Endometrial microvascular endothelial cells (primary cell): Measurements from ENCODE around the gene OR51B2. TPM values are rescaled to one million over a fixed set of nuclear protein-coding genes. Genes with fewer than 3 reads are reported as not detected.
"Not testable (repeated sequence)": the region's sequence is repeated elsewhere in the genome, so short reads cannot be mapped to it uniquely, and the experiment has no call there.

Experiments
- in situ Hi-C: cut with HindIII; loops from 2 replicates; pipeline ENCODE4 v1.10.0; 2017; ENCODE audit warnings: low sequenced_read_pairs, low pct_unique_long_range_greater_than_20kb; ENCODE audit errors: inconsistent ontology term
- total RNA-seq: library from RNA; depleted of rRNA; stranded (reverse); fragments of >200 nt; gene quantifications from one replicate; pipeline ENCODE4 v1.2.3, GENCODE V29; 2015; ENCODE audit errors: inconsistent ontology term

Gene OR51B2
- total RNA-seq, 1 donor from 2014 or later, result not detected

DNA sequence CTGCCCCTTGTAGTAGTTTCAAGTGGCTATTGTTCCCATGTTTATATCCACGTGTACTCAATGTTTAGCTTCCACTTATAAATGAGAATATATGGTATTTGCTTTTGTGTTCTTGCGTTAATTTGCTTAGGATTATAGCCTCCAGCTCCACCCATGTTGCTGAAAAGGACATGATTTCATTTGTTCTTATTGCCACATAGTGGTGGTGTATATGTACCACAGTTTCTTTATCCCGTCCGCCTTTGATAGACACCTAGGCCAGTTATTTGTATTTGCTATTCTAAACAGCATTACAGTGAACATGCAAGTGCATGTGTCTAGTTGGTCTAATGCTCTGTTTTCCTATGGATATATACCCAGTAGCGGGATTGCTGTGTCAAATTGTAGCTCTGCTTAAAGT is 6.8 kb downstream of the OR51B2 start:
- in situ Hi-C loops, result no loop called here

DNA sequence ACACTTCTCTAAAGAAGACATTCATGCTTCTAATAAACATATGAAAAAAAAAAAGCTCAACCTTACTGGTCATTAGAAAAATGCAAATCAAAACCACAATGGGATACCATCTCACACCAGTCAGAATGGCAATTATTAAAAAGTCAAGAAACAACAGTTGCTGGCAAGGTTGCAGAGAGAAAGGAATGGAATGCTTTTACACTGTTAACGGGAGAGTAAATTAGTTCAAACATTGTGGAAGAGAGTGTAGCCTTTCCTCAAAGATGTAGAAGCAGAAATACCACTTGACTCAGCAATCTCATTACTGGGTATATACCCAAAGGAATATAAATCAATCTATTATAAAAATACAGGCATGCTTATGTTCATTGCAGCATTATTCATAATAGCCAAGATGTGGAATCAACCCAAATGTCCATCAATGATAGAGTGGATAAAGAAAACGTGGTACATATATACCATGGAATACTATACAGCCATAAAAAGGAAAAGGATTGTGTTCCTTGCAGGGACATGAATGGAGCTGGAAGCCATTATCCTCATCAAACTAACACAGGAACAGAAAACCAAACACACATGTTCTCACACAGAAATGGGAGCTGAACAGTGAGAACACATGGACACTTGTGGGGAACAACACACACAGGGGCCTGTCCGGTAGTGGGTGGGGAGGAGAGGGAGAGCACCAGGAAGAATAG is 10.6 kb downstream of the OR51B2 start:
- in situ Hi-C loops, result not testable (repeated sequence)

DNA sequence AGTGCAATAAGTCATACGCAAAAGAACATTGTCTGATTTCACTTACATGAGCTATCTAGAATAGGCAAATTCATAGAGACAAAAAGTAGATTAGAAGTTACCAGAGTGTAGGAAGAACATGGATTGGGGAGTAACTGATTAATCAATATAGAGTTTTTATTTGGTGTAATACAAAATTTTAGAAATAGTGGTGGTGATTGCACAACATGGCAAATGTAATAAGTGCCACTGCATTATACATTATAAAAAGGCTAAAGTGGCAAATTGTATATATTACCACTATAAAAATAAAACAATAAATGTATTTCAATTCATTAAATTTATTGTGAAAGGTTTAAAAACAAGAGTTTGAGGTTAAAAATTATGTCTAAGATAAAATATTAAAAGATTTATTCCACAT is 13.7 kb downstream of the OR51B2 start:
- in situ Hi-C loops, result no loop called here

DNA sequence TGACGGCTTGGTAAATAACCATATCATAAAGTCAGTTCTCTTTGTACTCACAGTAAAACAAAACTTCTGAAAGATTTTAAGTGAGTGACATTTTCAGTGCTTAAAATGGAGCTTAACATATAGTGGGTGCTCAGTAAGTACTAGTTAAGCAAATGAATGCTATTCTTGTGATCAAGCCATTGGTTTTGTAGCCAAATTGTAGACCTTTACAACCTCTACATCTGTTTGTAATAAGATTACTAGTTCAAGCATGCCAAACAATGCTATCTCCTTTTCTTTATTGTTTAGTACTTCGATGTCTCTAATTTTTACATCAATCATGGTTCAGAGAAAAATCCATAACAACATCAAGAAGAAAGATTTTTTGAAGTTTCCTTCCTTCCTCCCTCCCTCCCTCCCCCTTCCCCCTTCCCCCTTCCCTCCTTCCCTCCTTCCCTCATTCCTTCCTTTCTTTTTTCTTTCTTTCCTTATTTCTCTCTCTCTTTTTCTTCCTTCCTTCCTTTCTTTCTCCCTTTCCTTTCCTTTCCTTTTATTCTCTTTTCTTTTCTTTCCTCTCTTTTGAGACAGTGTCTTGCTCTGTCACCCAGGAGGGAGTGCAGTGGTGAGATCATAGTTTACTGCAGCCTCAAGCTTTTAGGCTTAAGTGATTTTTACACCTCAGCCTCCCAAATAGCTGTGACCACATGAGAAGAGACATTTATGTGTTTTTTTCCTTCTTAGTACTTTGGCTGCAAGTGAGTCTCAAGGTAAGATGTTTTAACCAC is 16.7 kb downstream of the OR51B2 start:
- in situ Hi-C loops, result no loop called here

DNA sequence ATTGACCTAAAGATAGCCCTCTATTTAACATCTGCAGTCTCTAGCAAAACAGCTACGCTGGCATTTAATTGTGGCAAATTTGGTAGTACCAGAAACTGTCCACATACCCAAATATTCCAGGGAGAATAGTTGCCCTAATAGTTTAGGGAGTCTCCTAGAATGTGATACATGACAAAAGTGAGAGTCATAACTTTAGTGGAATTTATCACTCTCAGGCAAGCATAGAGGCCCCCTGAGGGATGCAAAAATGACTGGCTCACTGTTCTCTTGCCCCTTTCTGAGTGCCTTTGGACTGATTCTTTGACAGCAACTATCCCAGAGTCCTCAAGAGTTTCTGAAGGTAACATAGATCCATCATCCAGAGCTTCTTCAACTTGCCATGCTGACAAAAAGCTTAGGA is 20.1 kb downstream of the OR51B2 start:
- in situ Hi-C loops, result no loop called here

DNA sequence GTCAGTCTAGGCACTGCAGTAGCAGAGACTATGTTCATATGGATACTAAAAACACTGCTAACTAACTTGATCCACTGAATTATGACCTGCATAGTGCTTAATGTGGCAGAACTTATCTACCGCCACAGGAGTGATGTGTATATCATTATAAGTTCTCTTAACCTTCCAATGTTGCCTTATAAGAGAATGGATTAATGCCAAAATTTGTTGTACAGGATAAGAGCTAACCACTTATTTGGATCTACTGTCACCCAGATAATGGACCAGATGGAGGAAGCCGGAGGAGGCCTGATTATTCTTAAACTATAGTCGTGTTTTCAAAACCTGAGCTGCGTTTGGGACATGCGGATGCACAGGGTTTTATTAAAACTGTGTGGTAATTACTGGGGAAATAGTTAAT is 20.5 kb downstream of the OR51B2 start:
- in situ Hi-C loops, result no loop called here

DNA sequence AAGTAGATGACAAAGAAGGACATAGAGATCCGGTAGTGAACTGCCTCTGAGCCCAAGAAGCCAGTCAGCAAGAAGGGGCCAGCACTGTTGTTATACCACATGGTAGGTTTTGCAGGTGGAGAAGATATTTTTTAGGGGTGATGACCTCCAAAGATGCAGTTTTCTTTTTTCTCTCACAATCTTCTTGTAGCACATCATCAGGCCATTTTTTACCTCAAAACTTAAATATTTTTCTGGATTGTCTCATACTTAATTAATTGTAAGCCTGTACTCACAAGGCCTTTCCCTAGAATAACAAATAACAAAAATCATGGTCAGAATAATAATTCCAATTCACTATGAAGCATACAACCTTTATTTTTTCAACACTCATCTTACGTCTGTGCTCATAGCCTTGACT is 22.3 kb downstream of the OR51B2 start, which contains the start of gene OR51B4:
OR51B4 (minus strand) TSS at position 101 of the 400 bp plus-strand sequence; CDS start at position 101, 0 bp downstream.
- in situ Hi-C loops, result no loop called here

DNA sequence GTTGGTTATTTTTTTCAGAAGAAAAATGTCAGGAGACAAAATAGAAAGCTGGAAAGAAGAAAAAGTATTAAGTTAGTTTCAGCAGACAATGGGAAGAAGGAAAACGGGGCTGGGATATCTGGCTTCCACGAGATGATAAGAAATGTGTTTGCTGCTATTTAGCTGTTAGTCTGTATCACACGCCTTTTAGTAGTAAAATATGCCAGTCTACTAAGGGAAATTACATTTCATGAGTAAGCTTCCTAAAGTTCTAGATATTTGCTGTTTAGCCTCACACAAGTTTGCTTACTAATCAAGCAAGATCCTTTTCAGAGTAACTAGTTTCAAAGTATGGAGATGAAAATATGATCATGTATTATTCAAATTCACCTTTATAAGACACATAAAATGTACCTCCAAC is 23.8 kb downstream of the OR51B2 start:
- in situ Hi-C loops, result no loop called here

DNA sequence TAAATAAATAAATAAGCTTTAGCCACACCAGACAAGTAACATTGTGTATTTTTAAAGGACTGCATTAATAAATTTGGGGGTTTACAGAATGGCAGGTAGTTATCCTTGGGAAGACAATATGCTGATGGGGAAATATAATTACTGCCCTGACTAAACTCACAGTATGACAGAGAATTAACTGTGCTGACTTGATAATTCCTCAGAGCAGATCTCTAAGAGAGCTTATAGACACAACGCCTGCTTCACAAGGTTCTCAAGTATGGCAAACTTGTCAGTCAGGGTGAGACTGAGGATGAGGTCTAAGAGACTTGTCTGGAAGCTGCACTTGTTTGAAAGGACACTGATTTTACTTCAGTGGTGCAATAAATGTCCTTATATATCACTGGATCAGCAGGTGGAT is 25.6 kb downstream of the OR51B2 start:
- in situ Hi-C loops, result no loop called here

DNA sequence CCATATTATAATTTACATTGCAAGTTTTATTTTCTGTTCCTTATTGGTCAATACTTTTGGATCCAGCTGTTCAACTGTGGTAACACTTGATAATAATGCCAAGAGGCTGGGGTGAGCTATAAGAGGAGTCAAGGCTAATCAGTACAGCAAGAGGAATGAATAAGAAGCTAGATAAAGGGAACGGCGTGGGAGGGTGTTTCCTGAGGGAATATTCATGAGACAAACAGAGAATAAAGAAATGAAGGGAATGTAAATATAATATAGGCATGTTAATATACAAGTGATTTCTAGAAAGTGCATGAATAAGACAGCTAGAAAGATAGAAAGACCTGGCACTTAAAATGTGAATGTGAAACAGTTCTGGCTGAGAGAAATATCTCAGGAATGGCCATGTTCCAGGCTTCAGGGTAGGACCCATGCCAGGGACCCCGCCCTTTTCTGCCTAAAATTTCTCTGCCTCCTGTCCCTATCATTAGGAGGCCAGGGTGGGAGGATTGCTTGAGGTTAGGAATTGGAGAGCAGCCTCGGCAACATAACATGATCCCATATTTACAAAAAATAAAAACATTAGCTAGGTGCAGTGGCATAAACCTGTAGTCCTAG is 26.3 kb downstream of the OR51B2 start:
- in situ Hi-C loops, result no loop called here

DNA sequence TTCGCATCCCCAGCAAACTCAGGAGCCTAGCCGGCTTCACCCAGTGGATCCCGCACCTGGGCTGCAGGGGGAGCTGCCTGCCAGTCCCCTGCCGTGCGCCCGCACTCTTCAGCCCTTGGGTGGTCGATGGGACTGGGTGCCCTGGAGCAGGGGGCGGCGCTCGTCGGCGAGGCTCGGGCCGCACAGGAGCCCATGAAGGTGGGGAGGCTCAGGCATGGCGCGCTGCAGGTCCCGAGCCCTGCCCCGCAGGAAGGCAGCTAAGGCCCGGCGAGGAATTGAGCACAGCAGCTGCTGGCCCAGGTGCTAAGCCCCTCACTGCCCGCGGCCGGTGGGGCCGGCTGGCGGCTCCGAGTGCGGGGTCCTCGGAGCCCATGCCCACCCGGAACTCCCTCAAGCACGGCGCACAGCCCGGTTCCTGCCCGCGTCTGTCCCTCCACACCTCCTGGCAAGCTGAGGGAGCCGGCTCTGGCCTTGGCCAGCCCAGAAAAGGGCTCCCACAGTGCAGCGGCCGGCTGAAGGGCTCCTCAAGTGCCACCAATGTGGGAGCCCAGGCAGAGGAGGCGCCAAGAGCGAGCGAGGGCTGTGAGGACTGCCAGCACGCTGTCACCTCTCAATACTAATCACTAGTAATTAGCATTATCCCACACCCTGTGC is 29.6 kb downstream of the OR51B2 start:
- in situ Hi-C loops, result not testable (repeated sequence)

DNA sequence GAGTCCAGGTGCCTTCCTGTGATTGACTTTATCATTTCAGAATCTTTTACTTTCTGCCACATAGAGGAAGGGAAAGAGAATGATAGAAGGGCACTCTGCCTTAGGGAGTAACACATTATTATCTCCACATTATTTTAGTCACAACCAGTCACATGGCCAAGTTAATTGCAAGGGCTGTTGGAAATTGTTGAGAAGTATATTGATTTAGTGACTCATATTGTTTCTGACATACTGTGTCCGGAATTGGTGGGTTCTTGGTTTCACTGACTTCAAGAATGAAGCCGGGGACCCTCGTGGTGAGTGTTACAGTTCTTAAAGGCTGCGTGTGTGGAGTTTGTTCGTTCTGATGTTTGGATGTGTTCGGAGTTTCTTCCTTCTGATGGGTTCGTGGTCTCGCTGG is 31.1 kb downstream of the OR51B2 start:
- in situ Hi-C loops, result no loop called here

DNA sequence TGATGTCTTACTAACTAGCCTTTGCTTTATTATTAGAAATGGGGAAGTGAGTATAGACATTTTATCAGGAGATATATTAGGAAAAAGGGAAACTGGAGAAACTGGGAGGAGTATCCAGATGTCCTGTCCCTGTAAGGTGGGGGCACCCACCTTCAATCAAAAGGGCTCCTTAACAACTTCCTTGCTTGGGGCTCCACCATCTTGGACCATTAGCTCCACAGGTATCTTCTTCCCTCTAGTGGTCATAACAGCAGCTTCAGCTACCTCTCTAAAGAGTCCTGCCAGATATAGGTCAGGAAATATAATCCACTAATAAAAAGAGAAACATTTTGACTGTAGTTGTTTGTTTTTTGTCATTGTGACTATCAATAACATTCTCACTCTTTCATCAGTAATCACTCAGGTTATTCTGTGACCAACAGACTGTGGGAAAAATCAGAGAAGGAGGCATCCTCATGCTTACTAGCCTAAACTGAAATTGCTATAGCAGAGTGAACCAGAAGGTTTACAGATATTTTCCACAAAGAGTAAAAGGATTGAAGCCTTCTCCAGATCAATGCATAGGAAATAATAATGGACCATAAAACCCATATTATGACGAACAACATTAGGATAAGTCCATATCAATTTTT is 32.8 kb downstream of the OR51B2 start:
- in situ Hi-C loops, result no loop called here

DNA sequence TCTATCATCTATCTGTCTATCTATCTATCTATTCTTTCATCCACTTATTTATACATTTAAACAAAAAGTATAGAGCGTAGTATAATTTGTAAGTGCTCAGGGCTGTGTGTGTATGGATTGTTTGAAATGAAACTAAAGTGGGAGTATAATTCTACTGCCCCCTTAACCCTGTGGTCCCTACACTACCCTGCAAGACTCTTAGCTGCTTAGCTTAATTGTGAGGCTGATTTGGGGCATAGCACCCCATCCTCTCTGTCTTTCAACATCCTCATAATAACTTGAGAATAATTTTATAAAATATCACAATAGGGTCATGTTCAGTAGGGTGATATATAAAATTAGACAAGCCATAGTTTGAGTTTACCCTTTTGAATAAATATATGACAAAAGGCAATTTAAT is 34.0 kb downstream of the OR51B2 start:
- in situ Hi-C loops, result no loop called here

DNA sequence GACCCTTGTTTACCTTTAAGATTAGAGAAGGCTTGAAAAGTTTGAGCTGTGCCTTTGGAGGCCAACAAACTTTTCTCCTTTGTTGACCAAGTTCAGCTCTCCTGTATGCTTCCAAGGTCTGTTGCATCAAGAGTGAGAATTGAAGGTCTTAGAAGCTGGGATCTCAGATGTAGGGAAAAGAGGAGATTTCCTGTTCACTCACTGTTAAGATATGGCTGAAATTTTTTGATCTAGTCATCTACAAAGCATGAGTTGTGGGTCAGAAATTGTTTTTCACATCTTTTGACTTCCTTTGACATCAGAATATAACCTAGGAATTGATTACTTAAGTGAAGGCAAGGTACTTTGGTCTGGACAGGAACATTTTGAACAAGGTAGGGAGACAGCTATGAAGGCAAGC is 34.4 kb downstream of the OR51B2 start:
- in situ Hi-C loops, result no loop called here

DNA sequence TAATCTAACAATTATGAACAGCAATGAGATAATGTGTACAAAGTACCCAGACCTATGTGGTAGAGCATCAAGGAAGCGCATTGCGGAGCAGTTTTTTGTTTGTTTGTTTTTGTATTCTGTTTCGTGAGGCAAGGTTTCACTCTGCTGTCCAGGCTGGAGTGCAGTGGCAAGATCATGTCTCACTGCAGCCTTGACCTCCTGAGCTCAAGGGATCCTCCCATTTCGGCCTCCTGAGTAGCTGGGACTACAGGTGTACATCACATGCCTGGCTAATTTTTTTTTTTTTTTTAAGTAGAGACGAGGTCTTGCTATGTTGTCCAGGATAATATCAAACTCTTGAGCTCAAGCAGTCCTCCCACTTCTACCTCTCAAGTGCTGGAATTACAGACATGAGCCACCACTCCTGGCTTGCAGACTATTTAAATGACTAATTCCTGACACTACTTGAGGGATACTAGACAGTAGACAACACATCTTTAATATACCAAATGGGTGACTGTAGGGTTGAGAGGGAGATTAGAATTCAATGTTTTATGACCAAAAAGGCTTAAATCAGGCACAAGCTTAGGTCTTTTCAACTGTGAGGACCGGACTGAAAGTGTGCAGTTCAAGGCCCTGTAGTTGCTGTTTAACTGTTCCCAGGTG is 35.1 kb downstream of the OR51B2 start:
- in situ Hi-C loops, result no loop called here

DNA sequence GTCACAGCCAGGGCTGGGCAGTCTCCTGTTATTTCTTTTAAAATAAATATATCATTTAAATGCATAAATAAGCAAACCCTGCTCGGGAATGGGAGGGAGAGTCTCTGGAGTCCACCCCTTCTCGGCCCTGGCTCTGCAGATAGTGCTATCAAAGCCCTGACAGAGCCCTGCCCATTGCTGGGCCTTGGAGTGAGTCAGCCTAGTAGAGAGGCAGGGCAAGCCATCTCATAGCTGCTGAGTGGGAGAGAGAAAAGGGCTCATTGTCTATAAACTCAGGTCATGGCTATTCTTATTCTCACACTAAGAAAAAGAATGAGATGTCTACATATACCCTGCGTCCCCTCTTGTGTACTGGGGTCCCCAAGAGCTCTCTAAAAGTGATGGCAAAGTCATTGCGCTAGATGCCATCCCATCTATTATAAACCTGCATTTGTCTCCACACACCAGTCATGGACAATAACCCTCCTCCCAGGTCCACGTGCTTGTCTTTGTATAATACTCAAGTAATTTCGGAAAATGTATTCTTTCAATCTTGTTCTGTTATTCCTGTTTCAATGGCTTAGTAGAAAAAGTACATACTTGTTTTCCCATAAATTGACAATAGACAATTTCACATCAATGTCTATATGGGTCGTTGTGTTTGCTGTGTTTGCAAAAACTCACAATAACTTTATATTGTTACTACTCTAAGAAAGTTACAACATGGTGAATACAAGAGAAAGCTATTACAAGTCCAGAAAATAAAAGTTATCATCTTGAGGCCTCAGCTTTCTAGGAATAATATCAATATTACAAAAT is 35.8 kb downstream of the OR51B2 start:
- in situ Hi-C loops, result no loop called here

DNA sequence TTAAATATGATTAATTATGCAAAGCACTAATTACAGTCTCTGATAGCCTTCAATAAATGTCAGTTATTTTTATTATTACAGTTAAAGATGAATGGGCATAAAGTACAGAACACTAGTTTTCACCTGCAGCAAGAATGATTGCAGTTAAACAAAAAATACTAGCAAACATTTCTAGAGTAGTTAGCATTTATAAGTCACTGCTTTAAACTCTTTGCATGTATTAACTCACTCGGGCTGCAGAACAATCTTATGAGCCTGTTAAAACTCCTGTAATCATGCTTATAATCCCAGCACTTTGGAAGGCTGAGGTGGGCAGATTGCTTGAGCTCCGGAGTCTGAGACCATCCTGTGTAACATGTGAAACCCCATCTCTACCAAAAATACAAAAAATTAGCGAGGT is 37.2 kb downstream of the OR51B2 start:
- in situ Hi-C loops, result no loop called here
